HEK293T (cell line): ENCODE data around the gene MEOX1.

Source experiments
- ELF4 ChIP-seq: fragments of 450-650 bp; IDR thresholded peaks from 2 replicates; pipeline ENCODE4 v1.6.1; 2017; ENCODE audit warnings: antibody characterized with exemption
- SP1 ChIP-seq: fragments of 450-650 bp; IDR thresholded peaks from 2 replicates; pipeline ENCODE4 v1.6.1; 2017

- TF ChIP-seq ELF4 (no peak), SP1 (no peak)
Measured at GRCh38 chr17:43603321-43603720, 58.4 kb downstream of the MEOX1 start.
